Activated CD4-positive, alpha-beta memory T cell treated with anti-CD3 and anti-CD28 coated beads, Interleukin-2, amount 10 ng/mL, durations not matched to agents 7 days and 5 days (primary cell): ENCODE measurements around the gene MAPK6. TPM values are rescaled to one million over a fixed set of nuclear protein-coding genes. Genes with fewer than 3 reads are reported as not detected.

Experiments used
- CTCF ChIA-PET: fragments of 350-600 bp; sonication (Branson Sonifier 250); formaldehyde crosslinking; loops from one replicate; lab custom pipeline; 2021; ENCODE audit warnings: antibody characterized with exemption, inconsistent platforms; lab: Charles Lee
- POLR2A ChIA-PET: fragments of 350-600 bp; sonication (Branson Sonifier 250); formaldehyde crosslinking; loops from one replicate; lab custom pipeline; 2021; ENCODE audit warnings: antibody characterized with exemption; lab: Charles Lee
- DNase-seq: peaks from one replicate; pipeline ENCODE4 v3.0.0-alpha.2; 2020
- H3K27ac Mint-ChIP-seq: one replicate; pipeline ENCODE4 v1.8.0; 2021; ENCODE audit warnings: mild to moderate bottlenecking, mixed read lengths
- H3K27me3 Mint-ChIP-seq: one replicate; pipeline ENCODE4 v1.8.0; 2021; ENCODE audit warnings: mixed read lengths
- H3K36me3 Mint-ChIP-seq: one replicate; pipeline ENCODE4 v1.8.0; 2021; ENCODE audit warnings: low read depth, mixed read lengths
- H3K4me1 Mint-ChIP-seq: one replicate; pipeline ENCODE4 v1.8.0; 2021; ENCODE audit warnings: mixed read lengths
- H3K4me3 Mint-ChIP-seq: one replicate; pipeline ENCODE4 v1.8.0; 2021; ENCODE audit warnings: mild to moderate bottlenecking, mixed read lengths
- H3K9me3 Mint-ChIP-seq: one replicate; pipeline ENCODE4 v1.8.0; 2021; ENCODE audit warnings: mixed read lengths
- total RNA-seq, 2 experiments: library from RNA; stranded (reverse); gene quantifications; one replicate each; pipeline ENCODE4 v1.2.3, GENCODE V29; 2021

Gene MAPK6
- total RNA-seq, 2 experiments from 2014 or later = 44.9 to 47.9 TPM

GRCh38 chr15:52012210-52012609, 6.8 kb upstream of the MAPK6 start:
- Mint-ChIP-seq H3K27me3 (peaks cover 3% of the 10 kb centered on the region), H3K4me1 (peaks cover 58% of the 10 kb centered on the region), H3K4me3 (no peak overlapping the region), H3K9me3 (no peaks in the 10 kb centered on the region), H3K36me3 (no peaks in the 10 kb centered on the region), H3K27ac (peak overlapping the region; percentile 42)
- DNase-seq = no peak
- ChIA-PET POLR2A (interaction anchor here (0.8 to 0.9 kb wide), 2 partner anchors 9 to 168 kb away, joined by 3 read pairs; no protein-coding TSS in a partner anchor), CTCF (interaction anchor here (1.3 kb wide), 1 partner anchor 67 kb away, joined by 3 read pairs; no protein-coding TSS in a partner anchor)

- H3K4me1 Mint-ChIP-seq = peaks cover 56% of the 10 kb centered on the region
- ChIA-PET CTCF (interaction anchor here (0.5 to 1.3 kb wide), 2 partner anchors 53 to 66 kb away, joined by 3 read pairs; no protein-coding TSS in a partner anchor), POLR2A (no interaction called here)
- DNase-seq = no peak
- no peaks in the 10 kb centered on the region for H3K36me3 Mint-ChIP-seq
- H3K9me3 Mint-ChIP-seq = no peaks in the 10 kb centered on the region
- H3K27me3 Mint-ChIP-seq = peaks cover 4% of the 10 kb centered on the region
- H3K4me3 Mint-ChIP-seq = no peak overlapping the region
- H3K27ac Mint-ChIP-seq = peak overlapping the region; percentile 72
Measured at GRCh38 chr15:52013151-52013791, 5.7 kb upstream of the MAPK6 start.

GRCh38 chr15:52014616-52015015, 4.4 kb upstream of the MAPK6 start:
- H3K27me3 Mint-ChIP-seq = peaks cover 4% of the 10 kb centered on the region
- no peak overlapping the region for H3K4me3 Mint-ChIP-seq
- no peaks in the 10 kb centered on the region for H3K36me3 Mint-ChIP-seq
- H3K4me1 Mint-ChIP-seq = peaks cover 50% of the 10 kb centered on the region
- peak overlapping the region; percentile 27 for H3K27ac Mint-ChIP-seq
- H3K9me3 Mint-ChIP-seq = no peaks in the 10 kb centered on the region
- POLR2A ChIA-PET = interaction anchor here (0.8 kb wide), 1 partner anchor 42 kb away, joined by 3 read pairs; no protein-coding TSS in a partner anchor
- CTCF ChIA-PET = no interaction called here
- no peak for DNase-seq

GRCh38 chr15:52016316-52016715, 2.7 kb upstream of the MAPK6 start:
- no peak overlapping the region for H3K27ac Mint-ChIP-seq
- POLR2A ChIA-PET = no interaction called here
- no peaks in the 10 kb centered on the region for H3K9me3 Mint-ChIP-seq
- no peak for DNase-seq
- CTCF ChIA-PET = no interaction called here
- H3K36me3 Mint-ChIP-seq = peaks cover 6% of the 10 kb centered on the region
- peaks cover 4% of the 10 kb centered on the region for H3K27me3 Mint-ChIP-seq
- peaks cover 52% of the 10 kb centered on the region for H3K4me1 Mint-ChIP-seq
- no peak overlapping the region for H3K4me3 Mint-ChIP-seq

GRCh38 chr15:52018244-52018643, 775 bp upstream of the MAPK6 start:
- POLR2A ChIA-PET = interaction anchor here (0.9 to 3.9 kb wide), 5 partner anchors 9 to 161 kb away, joined by 3 to 56 read pairs (median 4); no protein-coding TSS in a partner anchor
- Mint-ChIP-seq H3K27ac (peak overlapping the region; percentile 66), H3K4me3 (peak overlapping the region; percentile 97), H3K27me3 (peaks cover 4% of the 10 kb centered on the region), H3K36me3 (peaks cover 11% of the 10 kb centered on the region), H3K9me3 (no peaks in the 10 kb centered on the region), H3K4me1 (peaks cover 49% of the 10 kb centered on the region)
- CTCF ChIA-PET = no interaction called here
- no peak for DNase-seq

GRCh38 chr15:52019394-52020220, 588 bp downstream of the MAPK6 start:
- peaks cover 13% of the 10 kb centered on the region for H3K36me3 Mint-ChIP-seq
- peak overlapping the region; percentile 97 for H3K4me3 Mint-ChIP-seq
- H3K9me3 Mint-ChIP-seq = no peaks in the 10 kb centered on the region
- peaks cover 4% of the 10 kb centered on the region for H3K27me3 Mint-ChIP-seq
- POLR2A ChIA-PET = interaction anchor here (0.6 to 4.5 kb wide), 25 partner anchors 9 to 663 kb away, joined by 3 to 56 read pairs (median 5); partner anchors contain the start of gene LEO1
- peak; percentile 77 for DNase-seq
- peak overlapping the region; percentile 100 for H3K27ac Mint-ChIP-seq
- H3K4me1 Mint-ChIP-seq = peaks cover 45% of the 10 kb centered on the region
- CTCF ChIA-PET = interaction anchor here (0.6 to 4.4 kb wide), 8 partner anchors 10 to 92 kb away, joined by 4 to 19 read pairs (median 5); no protein-coding TSS in a partner anchor

GRCh38 chr15:52020221-52021085, 1.4 kb downstream of the MAPK6 start:
- H3K27ac Mint-ChIP-seq = peak overlapping the region; percentile 93
- ChIA-PET POLR2A (interaction anchor here (0.6 to 4.5 kb wide), 28 partner anchors 8 to 662 kb away, joined by 3 to 56 read pairs (median 4); partner anchors contain the start of genes ATOSA and LEO1), CTCF (interaction anchor here (0.9 to 4.4 kb wide), 7 partner anchors 9 to 92 kb away, joined by 4 to 19 read pairs (median 5); no protein-coding TSS in a partner anchor)
- peaks cover 44% of the 10 kb centered on the region for H3K4me1 Mint-ChIP-seq
- no peak for DNase-seq
- peaks cover 13% of the 10 kb centered on the region for H3K36me3 Mint-ChIP-seq
- peaks cover 4% of the 10 kb centered on the region for H3K27me3 Mint-ChIP-seq
- H3K4me3 Mint-ChIP-seq = peak overlapping the region; percentile 85
- H3K9me3 Mint-ChIP-seq = no peaks in the 10 kb centered on the region

- H3K36me3 Mint-ChIP-seq = peaks cover 15% of the 10 kb centered on the region
- no peaks in the 10 kb centered on the region for H3K9me3 Mint-ChIP-seq
- H3K27ac Mint-ChIP-seq = peak overlapping the region; percentile 93
- DNase-seq = peak; percentile 68
- CTCF ChIA-PET = interaction anchor here (0.9 to 4.4 kb wide), 5 partner anchors 14 to 91 kb away, joined by 3 to 19 read pairs (median 5); no protein-coding TSS in a partner anchor
- POLR2A ChIA-PET = interaction anchor here (1.0 to 4.5 kb wide), 11 partner anchors 9 to 658 kb away, joined by 3 to 56 read pairs (median 5); partner anchors contain the start of genes ATOSA and LEO1
- peak overlapping the region; percentile 85 for H3K4me3 Mint-ChIP-seq
- peaks cover 46% of the 10 kb centered on the region for H3K4me1 Mint-ChIP-seq
- peaks cover 4% of the 10 kb centered on the region for H3K27me3 Mint-ChIP-seq
Measured at GRCh38 chr15:52021128-52021671, 2.2 kb downstream of the MAPK6 start.

- peak overlapping the region; percentile 30 for H3K4me3 Mint-ChIP-seq
- H3K27me3 Mint-ChIP-seq = peaks cover 2% of the 10 kb centered on the region
- H3K9me3 Mint-ChIP-seq = no peaks in the 10 kb centered on the region
- peaks cover 45% of the 10 kb centered on the region for H3K4me1 Mint-ChIP-seq
- ChIA-PET CTCF (interaction anchor here (0.5 to 4.4 kb wide), 7 partner anchors 24 to 556 kb away, joined by 3 to 19 read pairs (median 4); no protein-coding TSS in a partner anchor), POLR2A (interaction anchor here (1.1 to 4.5 kb wide), 7 partner anchors 10 to 56 kb away, joined by 3 to 56 read pairs (median 24); partner anchors contain the start of gene LEO1)
- peak overlapping the region; percentile 44 for H3K27ac Mint-ChIP-seq
- DNase-seq = no peak
- H3K36me3 Mint-ChIP-seq = peaks cover 15% of the 10 kb centered on the region
Measured at GRCh38 chr15:52021892-52022540, 3.0 kb downstream of the MAPK6 start.

GRCh38 chr15:52023169-52023922, 4.3 kb downstream of the MAPK6 start:
- Mint-ChIP-seq H3K27ac (peak overlapping the region; percentile 57), H3K9me3 (no peaks in the 10 kb centered on the region), H3K36me3 (peaks cover 21% of the 10 kb centered on the region), H3K27me3 (no peaks in the 10 kb centered on the region), H3K4me3 (no peak overlapping the region), H3K4me1 (peaks cover 38% of the 10 kb centered on the region)
- CTCF ChIA-PET = interaction anchor here (0.7 to 4.4 kb wide), 4 partner anchors 23 to 558 kb away, joined by 3 to 19 read pairs (median 4); no protein-coding TSS in a partner anchor
- no peak for DNase-seq
- POLR2A ChIA-PET = interaction anchor here (2.3 to 4.5 kb wide), 3 partner anchors 10 to 23 kb away, joined by 5 to 38 read pairs (median 36); no protein-coding TSS in a partner anchor
